Measurements from ENCODE around the gene ERBB4.
"Not testable (repeated sequence)": the region's sequence is repeated elsewhere in the genome, so short reads cannot be mapped to it uniquely, and the experiment has no call there.

ERBB4 gene

GRCh38 chr2:212109217-212109616 is 429.4 kb downstream of the ERBB4 start:
- TF ChIP-seq CTCF (IDR thresholded peaks at IDR 0.05; ENCODE audit: low read depth, low read length, missing control alignments) = no peak
- DNase-seq (ENCODE audit: extremely low read depth, low read depth) = no peak
- H3K4me3 ChIP-seq (replicated peaks; ENCODE audit: low read depth, low read length) = no peak overlapping the region

- DNase-seq (ENCODE audit: extremely low read depth, low read depth) = no peak
- H3K4me3 ChIP-seq (replicated peaks; ENCODE audit: low read depth, low read length) = no peak overlapping the region
- TF ChIP-seq CTCF (IDR thresholded peaks at IDR 0.05; ENCODE audit: low read depth, low read length, missing control alignments) = no peak
These were observed 430.6 kb downstream of the ERBB4 start for GRCh38 chr2:212107989-212108388.

- no peak for DNase-seq (ENCODE audit: extremely low read depth, low read depth)
- H3K4me3 ChIP-seq (replicated peaks; ENCODE audit: low read depth, low read length) = no peak overlapping the region
- TF ChIP-seq CTCF (IDR thresholded peaks at IDR 0.05; ENCODE audit: low read depth, low read length, missing control alignments) = no peak
These were observed 431.6 kb downstream of the ERBB4 start for GRCh38 chr2:212107014-212107413.

GRCh38 chr2:212106536-212106935 is 432.1 kb downstream of the ERBB4 start:
- H3K4me3 ChIP-seq (replicated peaks; ENCODE audit: low read depth, low read length); DNase-seq (ENCODE audit: extremely low read depth, low read depth): not testable (repeated sequence)

- no peak for TF ChIP-seq CTCF (IDR thresholded peaks at IDR 0.05; ENCODE audit: low read depth, low read length, missing control alignments)
- H3K4me3 ChIP-seq (replicated peaks; ENCODE audit: low read depth, low read length) = no peak overlapping the region
- DNase-seq (ENCODE audit: extremely low read depth, low read depth) = no peak
These were observed 438.9 kb downstream of the ERBB4 start for GRCh38 chr2:212099658-212100057.

GRCh38 chr2:212098966-212099365 is 439.6 kb downstream of the ERBB4 start:
- no peak overlapping the region for H3K4me3 ChIP-seq (replicated peaks; ENCODE audit: low read depth, low read length)
- no peak for DNase-seq (ENCODE audit: extremely low read depth, low read depth)
- TF ChIP-seq CTCF (IDR thresholded peaks at IDR 0.05; ENCODE audit: low read depth, low read length, missing control alignments) = no peak

GRCh38 chr2:212097001-212097400 is 441.6 kb downstream of the ERBB4 start:
- no peak for TF ChIP-seq CTCF (IDR thresholded peaks at IDR 0.05; ENCODE audit: low read depth, low read length, missing control alignments)
- no peak for DNase-seq (ENCODE audit: extremely low read depth, low read depth)

More at GRCh38 chr2:212097001-212097400, 441.6 kb downstream of the ERBB4 start:
- no peak overlapping the region for H3K4me3 ChIP-seq (replicated peaks; ENCODE audit: low read depth, low read length)
